ENCODE data around the gene RANBP10. TPM values are rescaled to one million over a fixed set of nuclear protein-coding genes. Genes with fewer than 3 reads are reported as not detected.

Gene RANBP10
- total and polyA plus RNA-seq, 2 of the 13 experiments (the other 11 are each of a cell fraction or from before 2014, with no cell fraction given), result 9.2 to 22.7 TPM

- TF ChIP-seq ZNF441 (CRISPR knock-in tag; IDR thresholded peaks at IDR 0.05; ENCODE audit: borderline replicate concordance), result peak; percentile 79
- no peak; the same call in none of the 2 replicates for TF ChIP-seq TOPORS (CRISPR knock-in tag; IDR thresholded peaks at IDR 0.05)
- peak; percentile 56; the same call in 1 of the 2 replicates for TF ChIP-seq BCL3 (CRISPR knock-in tag; IDR thresholded peaks at IDR 0.05)
- TF ChIP-seq ZNF784 (CRISPR knock-in tag; IDR thresholded peaks at IDR 0.05; ENCODE audit: borderline replicate concordance), result peak; percentile 76; the same call in 1 of the 2 replicates
- TF ChIP-seq ZNF224 (CRISPR knock-in tag; IDR thresholded peaks at IDR 0.05), result no peak
- peak; percentile 73 for TF ChIP-seq AGO1 (IDR thresholded peaks at IDR 0.05; ENCODE audit: low read depth, low read length, poor library complexity, severe bottlenecking)
- no peak for TF ChIP-seq ZNF12 (CRISPR knock-in tag; IDR thresholded peaks at IDR 0.05)
- 0 out of 2 replicates have a peak, but pooled peaks have one; percentile 38 for TF ChIP-seq ZNF431 (CRISPR knock-in tag; IDR thresholded peaks at IDR 0.05; ENCODE audit: borderline replicate concordance, low read depth)
- no peak for TF ChIP-seq FOXM1 (CRISPR knock-in tag; IDR thresholded peaks at IDR 0.05)
- TF ChIP-seq ZNF10 (CRISPR knock-in tag; IDR thresholded peaks at IDR 0.05; ENCODE audit: borderline replicate concordance, low read depth), result no peak
- TF ChIP-seq ZNF672 (CRISPR knock-in tag; IDR thresholded peaks at IDR 0.05), result no peak
- TF ChIP-seq SALL1 (CRISPR knock-in tag; IDR thresholded peaks at IDR 0.05), result peak; percentile 60
- peak; percentile 44; the same call in 1 of the 2 replicates for TF ChIP-seq ELF3 (CRISPR knock-in tag; IDR thresholded peaks at IDR 0.05)
- TF ChIP-seq PRDM15 (CRISPR knock-in tag; IDR thresholded peaks at IDR 0.05), result 0 out of 2 replicates have a peak, but pooled peaks have one; percentile 58
- TF ChIP-seq ZNF256 (CRISPR knock-in tag; conservative IDR thresholded peaks at IDR 0.05), result peak; percentile 50; the same call in 1 of the 2 replicates
- TF ChIP-seq ZNF773 (CRISPR knock-in tag; IDR thresholded peaks at IDR 0.05; ENCODE audit: borderline replicate concordance), result no peak
- TF ChIP-seq ZFP36 (IDR thresholded peaks at IDR 0.05; ENCODE audit: borderline replicate concordance, low read depth, low read length, partially characterized antibody), result no peak
Observed at GRCh38 chr16:67841816-67842508, 35.6 kb upstream of the RANBP10 start, which contains the start of gene THAP11 (continued).

Data from HepG2 (cell line).